Loucy (cell line): ENCODE data around the gene ACAD10.

Experiments used
- CTCF ChIP-seq: fragments of 200-600 bp; sonication (generic); conservative IDR thresholded peaks from 2 replicates; pipeline ENCODE4 v1.5.1; 2014; ENCODE audit warnings: mild to moderate bottlenecking, antibody characterized with exemption, low read length
- EZH2phosphoT487 ChIP-seq: fragments of 200-600 bp; IDR thresholded peaks from 2 replicates; pipeline ENCODE4 v1.6.1; 2018; ENCODE audit warnings: antibody characterized with exemption, mild to moderate bottlenecking, moderate library complexity, borderline replicate concordance

- TF ChIP-seq CTCF: no peak
- no peak for TF ChIP-seq EZH2phosphoT487
Observed at GRCh38 chr12:111798182-111798581, 112.3 kb downstream of the ACAD10 start.
